Tibial nerve (tissue), 4 donors: ENCODE data around the gene GFPT1.
"Not testable (repeated sequence)": the region's sequence is repeated elsewhere in the genome, so short reads cannot be mapped to it uniquely, and the experiment has no call there.

ENCODE experiments used
- CTCF ChIP-seq, 5 experiments: fragments of 200-600 bp in 3 of 5; fragments of 450-650 bp in 2 of 5; sonication (generic) in 3 of 5; IDR thresholded peaks; one replicate each; pipeline ENCODE4 v1.5.1; 2016 to 2019; ENCODE audit warnings: antibody characterized with exemption in 5 of 5, mild to moderate bottlenecking in 3 of 5, moderate library complexity in 2 of 5
- EP300 ChIP-seq, 2 donors: sonication (generic); formaldehyde crosslinking; IDR thresholded peaks; one replicate each; pipeline ENCODE4 v1.6.1; 2017; ENCODE audit warnings: antibody characterized with exemption in 2 of 2, mild to moderate bottlenecking in 1 of 2
- POLR2A ChIP-seq, 2 donors: fragments of 450-650 bp; IDR thresholded peaks; one replicate each; pipeline ENCODE4 v1.6.1; 2017; ENCODE audit warnings: antibody characterized with exemption in 2 of 2, mild to moderate bottlenecking in 2 of 2, moderate library complexity in 2 of 2

GRCh38 chr2:69419111-69419510, 32.1 kb upstream of the GFPT1 start:
- not testable (repeated sequence) for TF ChIP-seq CTCF, EP300, POLR2A (IDR thresholded peaks at IDR 0.05)
